Upper lobe of left lung (tissue), 4 donors: ENCODE measurements around the gene ATF6B.

Experiments used
- CTCF ChIP-seq, 6 experiments: fragments of 450-650 bp in 4 of 6; fragments of 200-600 bp in 2 of 6; sonication (generic) in 2 of 6; IDR thresholded peaks; one replicate each; pipeline ENCODE4 v1.5.1; 2016 to 2019; ENCODE audit warnings: antibody characterized with exemption in 6 of 6
- EP300 ChIP-seq, 4 donors: sonication (generic); formaldehyde crosslinking; IDR thresholded peaks; one replicate each; pipeline ENCODE4 v1.5.1; 2017; ENCODE audit warnings: antibody characterized with exemption in 4 of 4, control low read depth in 2 of 4
- POLR2AphosphoS5 ChIP-seq, 2 donors: sonication (generic); formaldehyde crosslinking; IDR thresholded peaks; one replicate each; pipeline ENCODE4 v1.5.1; 2017; ENCODE audit warnings: antibody characterized with exemption in 2 of 2

GRCh38 chr6:32076321-32076809, 51.7 kb downstream of the ATF6B start:
- TF ChIP-seq POLR2AphosphoS5 (IDR thresholded peaks at IDR 0.05) = no peak
- no peak for TF ChIP-seq EP300 (IDR thresholded peaks at IDR 0.05)
- no peak for TF ChIP-seq CTCF (IDR thresholded peaks at IDR 0.05)
